GM13976 (cell line): ENCODE data around the gene TACR2.
"Not testable (repeated sequence)": the region's sequence is repeated elsewhere in the genome, so short reads cannot be mapped to it uniquely, and the experiment has no call there.

Experiments used
- DNase-seq: peaks from one replicate; pipeline ENCODE4 v3.0.0; 2012; ENCODE audit warnings: low spot score
- in situ Hi-C: fragments of 300-500 bp; cut with MboI; formaldehyde crosslinking; loops from one replicate; pipeline ENCODE4 v1.12.0; 2022; ENCODE audit warnings: low sequenced_read_pairs, mixed read lengths, inconsistent platforms; ENCODE audit not compliant: unreplicated experiment
- TF ChIP-seq, protein P1 (sequence below): IDR thresholded peaks from 2 replicates; pipeline ENCODE4 v1.5.1; 2012; ENCODE audit warnings: borderline replicate concordance, mild to moderate bottlenecking; ENCODE audit not compliant: insufficient read depth; ENCODE audit errors: extremely low read depth, missing control alignments, control extremely low read depth

TACR2 gene

GRCh38 chr10:69451209-69451783 is 34.6 kb upstream of the TACR2 start, which contains the start of gene TSPAN15:
Gene TSPAN15, plus strand, starts transcription at chr10:69451465. Its CDS starts 130 bp downstream, at chr10:69451595.
- in situ Hi-C loops, result no loop called here
- DNase-seq, result peak; percentile 92
- TF ChIP-seq, protein P1, sequence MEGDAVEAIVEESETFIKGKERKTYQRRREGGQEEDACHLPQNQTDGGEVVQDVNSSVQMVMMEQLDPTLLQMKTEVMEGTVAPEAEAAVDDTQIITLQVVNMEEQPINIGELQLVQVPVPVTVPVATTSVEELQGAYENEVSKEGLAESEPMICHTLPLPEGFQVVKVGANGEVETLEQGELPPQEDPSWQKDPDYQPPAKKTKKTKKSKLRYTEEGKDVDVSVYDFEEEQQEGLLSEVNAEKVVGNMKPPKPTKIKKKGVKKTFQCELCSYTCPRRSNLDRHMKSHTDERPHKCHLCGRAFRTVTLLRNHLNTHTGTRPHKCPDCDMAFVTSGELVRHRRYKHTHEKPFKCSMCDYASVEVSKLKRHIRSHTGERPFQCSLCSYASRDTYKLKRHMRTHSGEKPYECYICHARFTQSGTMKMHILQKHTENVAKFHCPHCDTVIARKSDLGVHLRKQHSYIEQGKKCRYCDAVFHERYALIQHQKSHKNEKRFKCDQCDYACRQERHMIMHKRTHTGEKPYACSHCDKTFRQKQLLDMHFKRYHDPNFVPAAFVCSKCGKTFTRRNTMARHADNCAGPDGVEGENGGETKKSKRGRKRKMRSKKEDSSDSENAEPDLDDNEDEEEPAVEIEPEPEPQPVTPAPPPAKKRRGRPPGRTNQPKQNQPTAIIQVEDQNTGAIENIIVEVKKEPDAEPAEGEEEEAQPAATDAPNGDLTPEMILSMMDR, result no peak

GRCh38 chr10:69450395-69450794 is 33.7 kb upstream of the TACR2 start:
- in situ Hi-C loops, DNase-seq: not testable (repeated sequence)

DNA sequence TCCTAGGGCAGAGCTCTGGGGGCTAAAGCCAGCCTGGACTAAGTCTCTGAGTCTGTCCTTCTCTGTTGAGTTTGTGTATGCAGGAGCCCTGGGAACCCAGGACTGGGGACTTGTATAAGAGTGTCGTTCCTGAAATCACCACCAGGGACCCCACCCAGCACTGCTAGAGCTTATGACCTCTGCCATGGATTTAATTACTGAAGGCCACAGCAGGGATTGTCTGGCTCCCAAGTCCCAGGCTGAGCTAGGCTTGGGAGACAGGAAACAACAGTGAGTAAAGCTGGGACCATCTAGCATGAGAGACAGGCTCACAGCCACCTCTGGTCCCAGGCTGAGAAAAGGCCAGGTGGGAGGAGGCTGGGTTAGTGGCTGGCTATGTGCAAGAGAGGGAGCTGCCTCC is 33.1 kb upstream of the TACR2 start:
- TF ChIP-seq, protein P1, result peak; percentile 34
- peak; percentile 61 for DNase-seq
- in situ Hi-C loops, result no loop called here

- in situ Hi-C loops, result no loop called here
- DNase-seq, result no peak
- TF ChIP-seq, protein P1, result no peak
Measured at GRCh38 chr10:69446650-69447151, 30.0 kb upstream of the TACR2 start.

DNA sequence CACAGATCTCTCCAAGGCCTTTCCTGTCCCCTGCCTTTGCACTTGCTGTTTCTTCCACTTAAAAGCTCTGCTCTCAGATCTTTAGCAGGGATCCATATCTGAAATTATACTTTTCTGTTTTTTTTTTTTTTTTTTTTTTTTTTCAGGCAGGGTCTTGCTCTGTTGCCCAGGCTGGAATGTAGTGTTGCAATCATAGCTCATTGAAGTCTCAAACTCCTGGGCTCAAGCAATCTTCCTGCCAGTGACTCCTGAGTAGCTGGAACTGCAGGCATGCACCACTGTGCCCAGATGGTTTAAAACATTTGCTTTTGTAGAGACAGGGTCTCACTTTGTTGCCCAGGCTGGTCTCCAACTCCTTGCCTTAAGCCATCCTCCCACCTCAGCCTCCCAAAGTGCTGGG is 29.5 kb upstream of the TACR2 start:
- in situ Hi-C loops, result no loop called here
- DNase-seq, result no peak
- TF ChIP-seq, protein P1, result no peak

DNA sequence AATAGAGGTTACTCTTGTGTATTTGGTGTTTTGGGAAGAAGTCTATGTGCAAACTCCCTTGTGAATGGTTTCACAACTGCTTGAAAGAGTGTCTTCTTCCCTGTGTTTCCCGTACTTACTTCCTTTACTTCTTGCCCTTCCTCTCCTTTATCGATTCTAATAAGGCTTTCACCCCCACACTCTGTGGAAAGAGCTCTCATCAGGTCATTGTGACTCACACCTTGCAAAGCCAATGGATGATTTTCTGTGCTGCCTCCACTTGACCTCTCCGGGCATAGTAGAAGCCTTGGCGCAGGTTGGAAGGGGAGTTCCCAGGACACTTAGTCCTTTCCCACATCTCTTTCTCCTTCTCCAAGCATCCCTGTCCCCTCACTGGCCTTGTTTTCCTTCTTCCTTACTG is 28.3 kb upstream of the TACR2 start:
- TF ChIP-seq, protein P1, result no peak
- in situ Hi-C loops, result no loop called here
- DNase-seq, result no peak

- DNase-seq, result no peak
- TF ChIP-seq, protein P1, result no peak
- in situ Hi-C loops, result no loop called here
Measured at GRCh38 chr10:69443354-69443753, 26.6 kb upstream of the TACR2 start.
